GM06990 (cell line): Measurements from ENCODE around the gene PNP.

Experiments used
- DNase-seq: peaks from one replicate; pipeline ENCODE4 v3.0.0-alpha.2; 2011; ENCODE audit not compliant: insufficient read length; ENCODE audit errors: extremely low read depth
- H3K27me3 ChIP-seq: replicated peaks from 2 replicates; pipeline ENCODE4 v1.6.0; 2011; ENCODE audit warnings: low read length; ENCODE audit not compliant: control insufficient read depth, insufficient read depth
- H3K36me3 ChIP-seq: 2 replicates; pipeline ENCODE4 v1.5.1; 2011; ENCODE audit warnings: low read length; ENCODE audit not compliant: control insufficient read depth, insufficient read depth
- H3K4me3 ChIP-seq: replicated peaks from 2 replicates; pipeline ENCODE4 v1.5.1; 2011; ENCODE audit warnings: low read depth, mild to moderate bottlenecking, control low read depth, low read length
- TF ChIP-seq, protein P1 (sequence below): IDR thresholded peaks from 2 replicates; pipeline ENCODE4 v1.5.1; 2011; ENCODE audit warnings: low read length, control low read depth, mild to moderate bottlenecking, inconsistent platforms; ENCODE audit not compliant: insufficient read depth, poor library complexity, severe bottlenecking

The PNP gene

DNA sequence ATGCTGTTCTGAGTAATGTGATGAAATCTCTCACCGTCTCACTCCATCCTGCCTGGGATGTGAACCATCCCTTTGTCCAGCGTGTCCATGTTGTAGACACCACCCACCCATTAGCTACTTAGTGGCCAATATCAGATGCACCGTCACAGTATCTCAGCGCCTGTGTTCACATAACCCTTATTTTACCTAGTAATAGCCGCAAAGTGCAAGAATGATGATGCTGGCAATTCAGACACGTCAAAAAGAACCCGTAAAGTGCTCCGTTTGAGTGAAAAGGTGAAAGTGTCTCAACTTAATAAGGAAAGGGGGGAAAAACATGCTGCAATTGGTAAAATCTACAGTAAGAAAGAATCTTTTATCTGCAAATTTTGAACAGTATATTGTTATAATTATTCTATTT, 39.2 kb downstream of the PNP start:
- DNase-seq = no peak
- H3K4me3 ChIP-seq = no peak overlapping the region
- TF ChIP-seq, protein P1, sequence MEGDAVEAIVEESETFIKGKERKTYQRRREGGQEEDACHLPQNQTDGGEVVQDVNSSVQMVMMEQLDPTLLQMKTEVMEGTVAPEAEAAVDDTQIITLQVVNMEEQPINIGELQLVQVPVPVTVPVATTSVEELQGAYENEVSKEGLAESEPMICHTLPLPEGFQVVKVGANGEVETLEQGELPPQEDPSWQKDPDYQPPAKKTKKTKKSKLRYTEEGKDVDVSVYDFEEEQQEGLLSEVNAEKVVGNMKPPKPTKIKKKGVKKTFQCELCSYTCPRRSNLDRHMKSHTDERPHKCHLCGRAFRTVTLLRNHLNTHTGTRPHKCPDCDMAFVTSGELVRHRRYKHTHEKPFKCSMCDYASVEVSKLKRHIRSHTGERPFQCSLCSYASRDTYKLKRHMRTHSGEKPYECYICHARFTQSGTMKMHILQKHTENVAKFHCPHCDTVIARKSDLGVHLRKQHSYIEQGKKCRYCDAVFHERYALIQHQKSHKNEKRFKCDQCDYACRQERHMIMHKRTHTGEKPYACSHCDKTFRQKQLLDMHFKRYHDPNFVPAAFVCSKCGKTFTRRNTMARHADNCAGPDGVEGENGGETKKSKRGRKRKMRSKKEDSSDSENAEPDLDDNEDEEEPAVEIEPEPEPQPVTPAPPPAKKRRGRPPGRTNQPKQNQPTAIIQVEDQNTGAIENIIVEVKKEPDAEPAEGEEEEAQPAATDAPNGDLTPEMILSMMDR = no peak
- no peaks in the 10 kb centered on the region for H3K27me3 ChIP-seq
- H3K36me3 ChIP-seq = no peaks in the 10 kb centered on the region

DNA sequence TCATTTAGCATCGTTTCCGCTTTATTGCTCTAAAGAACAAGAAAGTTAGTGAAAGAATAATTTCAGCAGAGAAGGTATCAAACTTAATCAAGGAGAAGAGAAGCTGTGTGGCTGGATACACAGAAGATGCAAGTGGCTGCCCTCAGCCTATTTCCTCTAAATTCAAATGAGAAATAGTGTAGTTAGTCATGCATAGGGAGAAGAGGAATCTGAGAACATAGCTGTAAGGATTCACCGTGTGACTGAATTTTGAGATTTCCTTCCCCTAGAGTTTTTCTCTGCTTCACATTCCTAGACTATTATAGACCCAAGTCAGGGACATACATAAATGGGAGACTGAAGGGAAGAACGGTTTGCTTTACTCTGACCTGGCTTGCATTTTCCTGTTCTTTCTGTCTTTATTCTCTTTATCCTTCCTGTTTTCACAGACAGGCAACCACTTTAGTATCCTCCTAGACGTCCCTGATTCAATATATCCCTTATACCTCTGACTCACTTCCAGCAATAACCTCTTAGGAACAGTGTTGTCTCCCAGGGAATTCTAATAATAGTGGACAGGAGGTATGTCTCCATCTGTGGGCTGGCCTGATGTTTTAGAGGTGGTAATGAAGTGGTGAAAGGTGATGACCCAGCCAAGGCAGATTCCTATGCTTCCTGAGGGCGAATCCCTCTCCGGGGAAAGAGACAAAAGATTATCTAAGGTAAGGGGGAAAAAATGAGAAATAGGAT, 43.1 kb downstream of the PNP start:
- H3K36me3 ChIP-seq = no peaks in the 10 kb centered on the region
- H3K4me3 ChIP-seq = no peak overlapping the region
- TF ChIP-seq, protein P1 = no peak
- DNase-seq = no peak
- no peaks in the 10 kb centered on the region for H3K27me3 ChIP-seq

DNA sequence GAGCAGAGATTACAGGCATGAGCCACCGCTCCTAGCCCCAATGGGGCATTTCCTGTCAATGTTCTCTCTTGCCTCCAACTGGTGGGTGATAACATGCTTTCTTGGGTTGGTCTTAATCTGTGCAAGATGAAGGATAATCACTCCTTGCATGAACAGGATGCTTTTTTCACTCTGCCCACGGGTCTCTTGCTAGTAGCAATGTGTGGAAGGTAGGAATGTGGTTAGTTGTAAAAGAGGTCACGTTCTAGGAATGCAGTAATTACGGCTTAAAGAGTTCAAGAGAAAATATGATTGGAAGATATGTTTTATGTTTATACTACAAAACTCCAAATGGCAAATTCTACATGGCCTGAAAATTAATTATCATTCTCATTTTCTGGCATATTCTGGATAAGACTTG, 46.6 kb downstream of the PNP start:
- TF ChIP-seq, protein P1 = no peak
- Histone ChIP-seq H3K4me3 (no peak overlapping the region), H3K36me3 (no peaks in the 10 kb centered on the region), H3K27me3 (no peaks in the 10 kb centered on the region)
- no peak for DNase-seq

DNA sequence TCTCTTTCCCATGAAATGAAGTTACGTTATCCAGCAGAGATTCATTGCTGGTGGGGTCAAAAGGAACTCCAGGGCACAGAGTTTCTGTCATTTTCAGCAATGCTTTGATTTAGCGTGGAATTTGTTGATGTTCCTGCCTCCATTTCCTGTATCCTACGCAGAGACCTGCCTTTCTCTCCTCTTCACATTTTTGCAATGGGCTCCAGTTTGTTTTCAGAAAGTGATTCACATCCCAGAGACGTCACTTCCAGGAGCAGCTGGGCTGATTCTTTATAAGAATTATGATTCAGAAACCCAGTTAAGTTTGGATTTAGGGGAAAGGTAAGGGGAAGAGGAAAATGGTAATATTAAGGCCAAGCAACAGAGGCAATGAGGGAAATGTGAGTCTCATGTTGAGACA, 47.7 kb downstream of the PNP start:
- DNase-seq = no peak
- H3K36me3 ChIP-seq = no peaks in the 10 kb centered on the region
- TF ChIP-seq, protein P1 = no peak
- H3K27me3 ChIP-seq = no peaks in the 10 kb centered on the region
- H3K4me3 ChIP-seq = no peak overlapping the region

DNA sequence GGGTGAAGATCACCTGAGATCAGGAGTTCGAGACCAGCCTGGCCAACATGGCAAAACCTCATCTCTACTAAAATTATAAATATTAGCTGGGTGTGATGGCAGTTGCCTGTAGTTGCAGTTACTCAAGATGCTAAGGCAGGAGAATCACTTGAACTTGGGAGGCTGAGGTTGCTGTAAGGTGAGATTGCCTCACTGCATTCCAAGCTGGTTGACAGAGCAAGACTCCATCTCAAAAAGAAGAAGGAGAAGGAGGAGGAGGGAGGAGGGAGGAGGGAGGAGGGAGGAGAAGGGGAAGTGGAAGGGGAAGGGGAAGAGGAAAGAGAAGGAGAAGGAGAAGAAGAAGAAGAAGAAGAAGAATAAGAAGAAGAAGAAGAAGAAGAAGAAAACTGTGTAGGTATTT, 53.1 kb downstream of the PNP start:
- no peak for DNase-seq
- no peaks in the 10 kb centered on the region for H3K27me3 ChIP-seq
- no peaks in the 10 kb centered on the region for H3K36me3 ChIP-seq
- TF ChIP-seq, protein P1 = no peak
- no peak overlapping the region for H3K4me3 ChIP-seq

DNA sequence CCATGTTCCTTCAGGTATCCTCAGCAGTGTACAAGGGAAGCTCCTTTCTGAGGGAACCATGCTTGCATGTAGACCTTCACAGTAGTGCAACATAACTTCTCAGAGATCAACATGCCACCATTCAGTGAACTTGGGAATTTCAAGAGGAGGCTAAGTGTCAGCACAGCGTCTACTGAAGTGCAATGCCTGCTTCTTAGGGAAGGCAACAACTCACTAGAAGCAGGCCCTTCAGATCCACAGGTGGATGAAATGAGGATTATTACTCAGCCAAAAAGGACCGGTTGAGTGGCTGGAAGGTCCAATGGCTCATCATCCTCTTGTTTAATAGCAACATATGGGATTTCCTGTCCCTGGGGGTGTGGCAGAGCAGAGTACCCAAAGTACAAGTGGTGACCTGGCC, 54.8 kb downstream of the PNP start:
- no peak overlapping the region for H3K4me3 ChIP-seq
- H3K36me3 ChIP-seq = no peaks in the 10 kb centered on the region
- TF ChIP-seq, protein P1 = no peak
- no peaks in the 10 kb centered on the region for H3K27me3 ChIP-seq
- no peak for DNase-seq
